ENCODE measurements around the gene PKD2L1. TPM values are rescaled to one million over a fixed set of nuclear protein-coding genes. Genes with fewer than 3 reads are reported as not detected.

Gene PKD2L1
- polyA plus RNA-seq, 1 experiment, result not detected

GRCh38 chr10:100327718-100328009 is 2.4 kb downstream of the PKD2L1 start:
- POLR2A ChIA-PET, result no interaction called here
- TF ChIP-seq CTCF (IDR thresholded peaks at IDR 0.05; ENCODE audit: insufficient read depth, low read depth, low read length), result no peak
- Histone ChIP-seq H3K36me3 (ENCODE audit: control insufficient read depth, insufficient read depth, low read length) (no peaks in the 10 kb centered on the region), H3K4me3 (ENCODE audit: low read depth, low read length) (no peak overlapping the region), H3K27me3 (ENCODE audit: control insufficient read depth, insufficient read depth, low read length) (peaks cover 28% of the 10 kb centered on the region)
- CTCF ChIA-PET, result interaction anchor here (1.1 to 1.4 kb wide), 2 partner anchors 105 to 191 kb away, joined by 3 read pairs; no protein-coding TSS in a partner anchor
- DNase-seq (ENCODE audit: low read depth), result no peak

GRCh38 chr10:100327007-100327717 is 2.9 kb downstream of the PKD2L1 start:
- TF ChIP-seq CTCF (IDR thresholded peaks at IDR 0.05; ENCODE audit: insufficient read depth, low read depth, low read length), result no peak
- ChIA-PET POLR2A (no interaction called here), CTCF (interaction anchor here (0.9 to 1.4 kb wide), 3 partner anchors 23 to 192 kb away, joined by 3 read pairs; no protein-coding TSS in a partner anchor)
- Histone ChIP-seq H3K27me3 (ENCODE audit: control insufficient read depth, insufficient read depth, low read length) (peaks cover 28% of the 10 kb centered on the region), H3K4me3 (ENCODE audit: low read depth, low read length) (no peak overlapping the region), H3K36me3 (ENCODE audit: control insufficient read depth, insufficient read depth, low read length) (no peaks in the 10 kb centered on the region)
- no peak for DNase-seq (ENCODE audit: low read depth)

- no peak for TF ChIP-seq CTCF (IDR thresholded peaks at IDR 0.05; ENCODE audit: insufficient read depth, low read depth, low read length)
- POLR2A ChIA-PET, result no interaction called here
- no peak for DNase-seq (ENCODE audit: low read depth)
- Histone ChIP-seq H3K36me3 (ENCODE audit: control insufficient read depth, insufficient read depth, low read length) (no peaks in the 10 kb centered on the region), H3K4me3 (ENCODE audit: low read depth, low read length) (no peak overlapping the region), H3K27me3 (ENCODE audit: control insufficient read depth, insufficient read depth, low read length) (peaks cover 14% of the 10 kb centered on the region)
- CTCF ChIA-PET, result interaction anchor here (1.7 kb wide), 1 partner anchor 22 kb away, joined by 5 read pairs; no protein-coding TSS in a partner anchor
Measured at GRCh38 chr10:100325158-100325557, 4.9 kb downstream of the PKD2L1 start.

- DNase-seq (ENCODE audit: low read depth), result no peak
- Histone ChIP-seq H3K27me3 (ENCODE audit: control insufficient read depth, insufficient read depth, low read length) (peaks cover 6% of the 10 kb centered on the region), H3K4me3 (ENCODE audit: low read depth, low read length) (no peak overlapping the region), H3K36me3 (ENCODE audit: control insufficient read depth, insufficient read depth, low read length) (no peaks in the 10 kb centered on the region)
- ChIA-PET POLR2A (no interaction called here), CTCF (interaction anchor here (1.0 to 1.4 kb wide), 3 partner anchors 15 to 18 kb away, joined by 3 to 4 read pairs (median 4); no protein-coding TSS in a partner anchor)
- TF ChIP-seq CTCF (IDR thresholded peaks at IDR 0.05; ENCODE audit: insufficient read depth, low read depth, low read length), result no peak
Measured at GRCh38 chr10:100319707-100320402, 10.2 kb downstream of the PKD2L1 start.

GRCh38 chr10:100318207-100318606 is 11.8 kb downstream of the PKD2L1 start:
- no peaks in the 10 kb centered on the region for H3K36me3 ChIP-seq (ENCODE audit: control insufficient read depth, insufficient read depth, low read length)
- ChIA-PET POLR2A (no interaction called here), CTCF (interaction anchor here (0.6 to 1.8 kb wide), 2 partner anchors 12 to 50 kb away, joined by 4 read pairs; partner anchors contain the start of gene PKD2L1)
- no peak for DNase-seq (ENCODE audit: low read depth)
- no peak overlapping the region for H3K4me3 ChIP-seq (ENCODE audit: low read depth, low read length)
- peaks cover 9% of the 10 kb centered on the region for H3K27me3 ChIP-seq (ENCODE audit: control insufficient read depth, insufficient read depth, low read length)
- no peak for TF ChIP-seq CTCF (IDR thresholded peaks at IDR 0.05; ENCODE audit: insufficient read depth, low read depth, low read length)
